ENCODE results near the gene DCUN1D1. TPM values are rescaled to one million over a fixed set of nuclear protein-coding genes. Genes with fewer than 3 reads are reported as not detected.
"Not testable (repeated sequence)": the region's sequence is repeated elsewhere in the genome, so short reads cannot be mapped to it uniquely, and the experiment has no call there.

DCUN1D1 gene
- total RNA-seq, 1 donor from 2014 or later, result 59.8 TPM

DNA sequence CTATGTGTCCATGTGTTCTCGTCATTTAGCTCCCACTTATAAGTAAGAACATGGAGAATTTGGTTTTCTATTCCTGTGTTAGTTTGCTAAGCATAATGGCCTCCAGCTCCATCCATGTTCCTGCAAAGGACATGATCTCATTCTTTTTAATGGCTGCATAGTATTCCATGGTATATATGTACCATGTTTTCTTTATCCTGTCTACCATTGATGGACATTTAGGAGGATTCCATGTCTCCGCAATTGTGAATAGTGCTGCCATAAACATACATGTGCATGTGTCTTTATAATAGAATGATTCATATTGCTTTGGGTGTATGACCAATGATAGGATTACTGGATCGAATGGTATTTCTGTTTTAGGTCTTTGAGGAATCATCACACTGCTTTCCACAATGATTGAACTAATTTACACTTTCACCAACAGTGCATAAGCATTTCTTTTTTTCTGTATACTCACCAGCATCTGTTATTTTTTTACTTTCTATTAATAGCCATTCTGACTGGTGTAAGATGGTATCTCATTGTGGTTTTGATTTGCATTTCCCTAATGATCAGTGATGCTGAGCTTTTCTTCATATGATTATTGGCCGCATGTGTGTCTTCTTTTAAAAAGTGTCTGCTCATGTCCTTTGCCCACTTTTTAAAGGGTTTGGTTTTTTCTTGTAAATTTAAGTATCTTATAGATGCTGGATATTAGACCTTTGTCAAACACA, 13.3 kb upstream of the DCUN1D1 start:
- H3K4me3 Mint-ChIP-seq (ENCODE audit: low read depth); H3K4me1 Mint-ChIP-seq (ENCODE audit: low read depth); H3K36me3 Mint-ChIP-seq (ENCODE audit: low read depth); DNase-seq (ENCODE audit: low spot score); intact Hi-C loops (cut with micrococcal nuclease); H3K9me3 Mint-ChIP-seq; H3K27ac Mint-ChIP-seq: not testable (repeated sequence)
- H3K27me3 Mint-ChIP-seq (ENCODE audit: low read depth), result peaks cover 17% of the 10 kb centered on the region

GRCh38 chr3:182989566-182989965, 9.2 kb upstream of the DCUN1D1 start:
- Mint-ChIP-seq H3K27me3 (ENCODE audit: low read depth) (peaks cover 5% of the 10 kb centered on the region), H3K4me1 (ENCODE audit: low read depth) (peaks cover under 1% of the 10 kb centered on the region), H3K27ac (no peak overlapping the region), H3K9me3 (peaks cover 4% of the 10 kb centered on the region), H3K36me3 (ENCODE audit: low read depth) (no peaks in the 10 kb centered on the region), H3K4me3 (ENCODE audit: low read depth) (no peak overlapping the region)
- intact Hi-C loops (cut with micrococcal nuclease), result no loop called here
- DNase-seq (ENCODE audit: low spot score), result no peak

DNA sequence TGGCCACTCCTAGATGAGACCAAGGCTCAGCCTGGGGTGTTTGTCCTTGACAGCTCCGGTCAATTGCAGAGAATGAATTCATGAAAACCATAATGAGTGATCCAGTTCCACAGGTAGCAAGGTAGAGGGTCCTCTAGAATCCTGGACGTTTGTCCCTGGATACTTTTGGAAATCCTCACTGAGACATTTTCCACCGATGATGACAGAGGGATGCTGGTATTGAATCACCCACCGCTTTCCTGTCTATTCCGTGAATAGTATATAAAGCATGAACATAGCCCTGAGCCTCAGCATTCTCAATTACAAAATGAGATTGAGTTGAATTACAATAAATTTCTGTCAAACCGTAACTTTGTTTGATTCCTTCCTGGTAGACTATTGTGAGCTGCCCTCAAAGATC, 5.7 kb upstream of the DCUN1D1 start:
- Mint-ChIP-seq H3K27me3 (ENCODE audit: low read depth) (no peaks in the 10 kb centered on the region), H3K4me1 (ENCODE audit: low read depth) (peaks cover 6% of the 10 kb centered on the region), H3K27ac (no peak overlapping the region), H3K36me3 (ENCODE audit: low read depth) (no peaks in the 10 kb centered on the region), H3K4me3 (ENCODE audit: low read depth) (no peak overlapping the region), H3K9me3 (no peaks in the 10 kb centered on the region)
- no peak for DNase-seq (ENCODE audit: low spot score)
- intact Hi-C loops (cut with micrococcal nuclease), result no loop called here

DNA sequence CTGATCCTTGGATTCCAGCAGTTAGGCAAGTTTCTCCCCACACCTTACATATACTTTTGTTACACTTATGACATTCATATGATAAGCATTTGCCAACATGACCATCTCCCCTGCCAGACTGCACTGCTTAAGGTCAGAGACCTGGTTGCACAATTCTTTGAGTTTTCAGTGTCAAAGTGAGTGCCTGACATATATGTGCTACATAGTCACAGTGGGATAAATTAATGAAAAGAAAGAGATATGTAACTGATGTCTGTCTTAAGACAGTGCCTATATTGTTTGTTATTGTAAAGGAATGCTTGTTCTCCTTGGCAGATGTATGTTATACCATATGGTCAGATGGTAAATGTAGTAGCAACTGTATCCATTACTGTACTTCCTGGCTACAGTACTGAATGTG, 3.5 kb upstream of the DCUN1D1 start:
- Mint-ChIP-seq H3K4me3 (ENCODE audit: low read depth) (no peak overlapping the region), H3K36me3 (ENCODE audit: low read depth) (peaks cover 5% of the 10 kb centered on the region), H3K27ac (no peak overlapping the region), H3K4me1 (ENCODE audit: low read depth) (peaks cover 16% of the 10 kb centered on the region), H3K9me3 (no peaks in the 10 kb centered on the region), H3K27me3 (ENCODE audit: low read depth) (no peaks in the 10 kb centered on the region)
- no peak for DNase-seq (ENCODE audit: low spot score)
- intact Hi-C loops (cut with micrococcal nuclease), result no loop called here

GRCh38 chr3:182981038-182981380, 671 bp upstream of the DCUN1D1 start:
- Mint-ChIP-seq H3K36me3 (ENCODE audit: low read depth) (peaks cover 5% of the 10 kb centered on the region), H3K27me3 (ENCODE audit: low read depth) (no peaks in the 10 kb centered on the region), H3K27ac (peak overlapping the region; percentile 83), H3K4me3 (ENCODE audit: low read depth) (peak overlapping the region; percentile 81), H3K4me1 (ENCODE audit: low read depth) (peaks cover 31% of the 10 kb centered on the region), H3K9me3 (no peaks in the 10 kb centered on the region)
- intact Hi-C loops (cut with micrococcal nuclease), result no loop called here
- no peak for DNase-seq (ENCODE audit: low spot score)

- H3K27ac Mint-ChIP-seq, result peak overlapping the region; percentile 82
- H3K4me1 Mint-ChIP-seq (ENCODE audit: low read depth), result peaks cover 33% of the 10 kb centered on the region
- peaks cover 5% of the 10 kb centered on the region for H3K36me3 Mint-ChIP-seq (ENCODE audit: low read depth)
- no peaks in the 10 kb centered on the region for H3K27me3 Mint-ChIP-seq (ENCODE audit: low read depth)
- intact Hi-C loops (cut with micrococcal nuclease), result loop anchor here (5.0 kb wide), 1 partner anchor 187 kb away; the partner anchor contains the start of gene ATP11B
- H3K9me3 Mint-ChIP-seq, result no peaks in the 10 kb centered on the region
- peak overlapping the region; percentile 95 for H3K4me3 Mint-ChIP-seq (ENCODE audit: low read depth)
- no peak for DNase-seq (ENCODE audit: low spot score)
Measured at GRCh38 chr3:182979674-182980191, 605 bp downstream of the DCUN1D1 start.

GRCh38 chr3:182979103-182979673, 1.1 kb downstream of the DCUN1D1 start:
- H3K36me3 Mint-ChIP-seq (ENCODE audit: low read depth), result peaks cover 5% of the 10 kb centered on the region
- H3K27me3 Mint-ChIP-seq (ENCODE audit: low read depth), result no peaks in the 10 kb centered on the region
- intact Hi-C loops (cut with micrococcal nuclease), result loop anchor here (5.0 kb wide), 1 partner anchor 187 kb away; the partner anchor contains the start of gene ATP11B
- H3K27ac Mint-ChIP-seq, result peak overlapping the region; percentile 82
- DNase-seq (ENCODE audit: low spot score), result no peak
- H3K4me1 Mint-ChIP-seq (ENCODE audit: low read depth), result peaks cover 31% of the 10 kb centered on the region
- no peaks in the 10 kb centered on the region for H3K9me3 Mint-ChIP-seq
- H3K4me3 Mint-ChIP-seq (ENCODE audit: low read depth), result peak overlapping the region; percentile 95

- intact Hi-C loops (cut with micrococcal nuclease), result loop anchor here (5.0 kb wide), 1 partner anchor 186 kb away; the partner anchor contains the start of gene ATP11B
- Mint-ChIP-seq H3K9me3 (no peaks in the 10 kb centered on the region), H3K4me3 (ENCODE audit: low read depth) (no peak overlapping the region), H3K27me3 (ENCODE audit: low read depth) (no peaks in the 10 kb centered on the region), H3K4me1 (ENCODE audit: low read depth) (peaks cover 31% of the 10 kb centered on the region), H3K27ac (no peak overlapping the region), H3K36me3 (ENCODE audit: low read depth) (peaks cover 5% of the 10 kb centered on the region)
- no peak for DNase-seq (ENCODE audit: low spot score)
Measured at GRCh38 chr3:182978387-182978786, 2.0 kb downstream of the DCUN1D1 start.

DNA sequence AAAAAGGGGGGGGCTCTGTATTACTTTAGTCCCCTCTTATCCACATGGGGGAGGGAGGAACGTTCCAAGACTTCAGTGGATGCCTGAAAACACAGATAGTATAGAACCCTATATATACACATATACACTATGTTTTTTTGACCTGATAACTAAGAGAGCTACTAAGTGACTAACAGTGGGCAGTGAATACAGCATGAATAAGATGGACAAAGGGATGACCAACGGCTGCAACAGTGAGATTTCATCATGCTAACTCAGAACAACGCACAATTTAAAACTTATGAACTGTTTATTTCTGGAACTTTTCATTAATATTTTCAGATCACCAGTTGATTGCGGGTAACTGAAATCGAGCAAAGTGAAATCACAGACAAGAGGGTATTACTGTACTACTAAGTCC, 7.3 kb downstream of the DCUN1D1 start:
- DNase-seq (ENCODE audit: low spot score), result no peak
- H3K27me3 Mint-ChIP-seq (ENCODE audit: low read depth), result no peaks in the 10 kb centered on the region
- intact Hi-C loops (cut with micrococcal nuclease), result no loop called here
- no peaks in the 10 kb centered on the region for H3K9me3 Mint-ChIP-seq
- peaks cover 27% of the 10 kb centered on the region for H3K4me1 Mint-ChIP-seq (ENCODE audit: low read depth)
- no peak overlapping the region for H3K27ac Mint-ChIP-seq
- peaks cover 4% of the 10 kb centered on the region for H3K36me3 Mint-ChIP-seq (ENCODE audit: low read depth)
- no peak overlapping the region for H3K4me3 Mint-ChIP-seq (ENCODE audit: low read depth)

DNA sequence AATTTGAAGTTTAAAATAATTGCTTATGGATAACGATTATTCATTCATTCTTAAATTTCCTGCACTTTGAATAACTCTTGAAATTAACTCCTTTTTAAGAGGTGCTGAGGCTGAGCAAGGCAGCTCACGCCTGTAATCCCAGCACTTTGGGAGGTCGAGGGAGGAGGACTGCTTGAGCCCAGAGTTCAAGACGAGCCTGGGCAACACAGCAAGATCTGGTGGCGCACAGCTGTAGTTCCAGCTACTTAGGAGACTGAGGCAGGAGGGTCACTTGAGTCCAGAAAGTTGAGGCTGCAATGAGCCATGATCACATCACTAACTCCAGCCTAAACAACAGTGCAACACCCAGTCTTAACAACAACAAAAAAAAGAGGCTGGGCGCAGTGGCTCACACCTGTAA, 8.0 kb downstream of the DCUN1D1 start:
- intact Hi-C loops (cut with micrococcal nuclease), result no loop called here
- Mint-ChIP-seq H3K27ac (no peak overlapping the region), H3K4me1 (ENCODE audit: low read depth) (peaks cover 32% of the 10 kb centered on the region), H3K9me3 (no peaks in the 10 kb centered on the region), H3K36me3 (ENCODE audit: low read depth) (peaks cover 4% of the 10 kb centered on the region), H3K4me3 (ENCODE audit: low read depth) (no peak overlapping the region), H3K27me3 (ENCODE audit: low read depth) (no peaks in the 10 kb centered on the region)
- DNase-seq (ENCODE audit: low spot score), result no peak

DNA sequence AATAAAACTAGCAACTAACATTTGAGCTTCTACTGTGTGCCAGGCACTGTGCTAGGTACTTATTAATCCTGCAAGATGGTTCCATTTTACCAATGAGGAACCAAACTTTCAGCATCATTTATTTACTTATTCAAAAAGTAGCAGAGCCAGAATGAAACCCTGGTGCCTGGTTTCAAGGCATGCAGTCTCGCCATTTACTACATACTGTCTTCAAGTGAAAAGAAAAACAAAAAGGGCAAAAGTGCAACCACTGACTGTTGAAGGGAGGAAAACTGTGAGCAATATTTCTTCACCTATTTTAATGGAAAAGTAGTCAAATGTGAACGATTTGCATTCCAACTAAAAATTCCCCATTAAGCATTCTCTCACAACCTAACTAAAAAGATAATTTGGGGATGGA, 8.7 kb downstream of the DCUN1D1 start:
- H3K36me3 Mint-ChIP-seq (ENCODE audit: low read depth), result peaks cover 4% of the 10 kb centered on the region
- no peaks in the 10 kb centered on the region for H3K9me3 Mint-ChIP-seq
- H3K27ac Mint-ChIP-seq, result no peak overlapping the region
- H3K4me3 Mint-ChIP-seq (ENCODE audit: low read depth), result no peak overlapping the region
- DNase-seq (ENCODE audit: low spot score), result no peak
- no peaks in the 10 kb centered on the region for H3K27me3 Mint-ChIP-seq (ENCODE audit: low read depth)
- peaks cover 34% of the 10 kb centered on the region for H3K4me1 Mint-ChIP-seq (ENCODE audit: low read depth)
- intact Hi-C loops (cut with micrococcal nuclease), result no loop called here

GRCh38 chr3:182970811-182971418, 9.4 kb downstream of the DCUN1D1 start:
- Mint-ChIP-seq H3K9me3 (no peaks in the 10 kb centered on the region), H3K27me3 (ENCODE audit: low read depth) (no peaks in the 10 kb centered on the region), H3K36me3 (ENCODE audit: low read depth) (peaks cover 8% of the 10 kb centered on the region), H3K4me1 (ENCODE audit: low read depth) (peaks cover 35% of the 10 kb centered on the region), H3K27ac (no peak overlapping the region), H3K4me3 (ENCODE audit: low read depth) (no peak overlapping the region)
- intact Hi-C loops (cut with micrococcal nuclease), result no loop called here
- DNase-seq (ENCODE audit: low spot score), result no peak

GRCh38 chr3:182969853-182970252, 10.5 kb downstream of the DCUN1D1 start:
- no peak overlapping the region for H3K4me3 Mint-ChIP-seq (ENCODE audit: low read depth)
- intact Hi-C loops (cut with micrococcal nuclease), result loop anchor here (5.0 to 10.0 kb wide), 2 partner anchors 125 to 497 kb away; partner anchors contain the start of gene MCCC1
- no peak overlapping the region for H3K27ac Mint-ChIP-seq
- DNase-seq (ENCODE audit: low spot score), result no peak
- H3K4me1 Mint-ChIP-seq (ENCODE audit: low read depth), result peaks cover 38% of the 10 kb centered on the region
- no peaks in the 10 kb centered on the region for H3K27me3 Mint-ChIP-seq (ENCODE audit: low read depth)
- peaks cover 11% of the 10 kb centered on the region for H3K36me3 Mint-ChIP-seq (ENCODE audit: low read depth)
- no peaks in the 10 kb centered on the region for H3K9me3 Mint-ChIP-seq

Data from activated T-helper 2 cell treated with anti-CD3 and anti-CD28 coated beads, Interferon-gamma antibody, Interleukin-2, Interleukin-4, amounts not matched to agents 10 μg/mL and 5 μg/mL and 100 μg/mL, durations not matched to agents 14 hours and 24 hours and 36 hours (primary cell).